GM12872 (cell line): Measurements from ENCODE around the gene EIF4E2.

Experiments
- CTCF ChIP-seq: IDR thresholded peaks from 3 replicates; pipeline ENCODE4 v1.5.1; 2011; ENCODE audit warnings: low read depth, mild to moderate bottlenecking, low read length, moderate library complexity; ENCODE audit not compliant: insufficient read depth

The EIF4E2 gene

DNA sequence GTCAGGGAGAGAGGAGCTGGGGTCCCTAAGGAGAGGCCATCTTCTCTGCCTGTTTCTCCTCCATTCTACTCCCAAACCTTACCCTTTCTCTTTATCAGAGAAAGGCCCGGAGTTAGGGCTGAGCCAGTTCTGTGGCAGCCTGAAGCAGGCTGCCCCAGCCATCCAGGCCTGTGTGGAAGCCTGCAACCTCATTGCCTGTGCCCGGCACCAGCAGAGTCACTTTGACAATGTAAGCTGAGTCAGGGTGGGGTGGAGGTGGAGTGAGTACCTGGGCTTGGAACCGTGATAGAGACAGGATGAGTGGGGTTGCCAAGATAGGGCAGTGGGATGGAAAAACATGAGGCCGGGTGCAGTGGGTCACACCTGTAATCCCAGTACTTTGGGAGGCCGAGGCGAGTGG lies 5.8 kb upstream of the EIF4E2 start:
- no peak for TF ChIP-seq CTCF

DNA sequence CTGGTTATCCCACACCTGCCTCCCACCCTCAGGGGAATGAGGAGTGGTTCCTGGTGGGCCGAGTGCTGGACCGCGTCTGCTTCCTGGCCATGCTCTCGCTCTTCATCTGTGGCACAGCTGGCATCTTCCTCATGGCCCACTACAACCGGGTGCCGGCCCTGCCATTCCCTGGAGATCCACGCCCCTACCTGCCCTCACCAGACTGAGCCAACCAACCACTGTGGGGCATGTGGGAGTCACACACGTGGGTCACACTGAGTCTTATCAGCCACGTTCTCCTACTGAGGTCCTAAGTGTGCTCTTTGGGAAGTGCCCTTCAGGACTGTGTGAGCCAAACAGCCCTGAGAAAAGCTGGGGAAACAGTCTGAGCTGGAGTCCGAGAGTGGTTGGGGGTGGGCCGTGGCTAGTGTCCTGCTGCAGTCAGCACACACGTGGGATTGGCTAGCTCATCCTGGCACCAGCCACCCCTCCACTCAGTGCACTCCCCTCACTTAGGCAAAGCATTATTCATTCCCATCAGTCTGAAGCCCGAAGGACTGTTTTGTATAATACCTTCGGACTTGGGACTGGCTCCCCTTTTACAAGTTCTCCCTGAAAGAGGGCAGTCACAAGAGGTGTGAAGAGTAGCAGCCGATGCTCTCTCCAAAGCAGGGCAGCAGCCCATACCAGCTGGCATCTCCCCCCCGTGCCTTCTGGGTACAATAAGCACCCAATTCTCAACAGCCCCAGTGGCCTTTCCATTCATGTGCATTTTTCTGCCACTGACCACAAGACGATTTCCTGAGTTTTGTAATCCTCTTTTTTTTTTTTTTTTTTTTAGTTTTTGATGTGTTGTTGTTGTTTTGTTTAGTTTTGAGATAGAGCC lies 4.7 kb upstream of the EIF4E2 start:
- TF ChIP-seq CTCF, result no peak

GRCh38 chr2:232547991-232548390 lies 2.5 kb upstream of the EIF4E2 start:
- no peak for TF ChIP-seq CTCF

DNA sequence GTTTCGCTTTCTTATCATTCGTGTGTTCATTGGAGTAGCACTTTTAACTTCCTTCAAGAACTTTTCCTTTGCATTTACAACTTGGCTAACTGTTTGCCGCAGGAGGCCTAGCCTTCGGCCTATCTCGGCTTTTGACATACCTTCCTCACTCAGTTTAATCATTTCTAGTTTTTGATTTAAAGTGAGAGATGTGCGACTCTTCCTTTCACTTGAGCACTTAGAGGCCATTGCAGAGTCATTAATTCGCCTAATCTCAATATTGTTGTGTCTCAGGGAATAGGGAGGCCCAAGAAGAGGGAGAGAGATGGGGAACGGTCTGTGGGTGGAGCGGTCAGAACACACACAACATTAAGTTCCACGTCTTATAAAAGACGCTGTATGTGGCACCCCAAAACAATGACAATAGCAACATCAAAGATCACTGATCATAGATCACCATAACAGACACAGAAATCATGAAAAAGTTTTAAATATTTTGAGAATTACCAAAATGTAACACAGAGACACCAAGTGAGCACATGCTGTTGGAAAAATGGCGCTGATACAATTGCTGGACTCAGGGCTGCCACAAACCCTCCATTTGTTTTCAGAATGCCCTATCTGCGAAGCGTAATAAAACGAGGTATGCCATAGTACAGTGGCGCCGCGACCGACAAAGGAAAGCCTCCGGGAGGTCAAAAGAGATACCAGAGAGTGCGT lies 685 bp upstream of the EIF4E2 start:
- no peak for TF ChIP-seq CTCF

GRCh38 chr2:232551250-232551638 lies 755 bp downstream of the EIF4E2 start:
- TF ChIP-seq CTCF, result no peak

DNA sequence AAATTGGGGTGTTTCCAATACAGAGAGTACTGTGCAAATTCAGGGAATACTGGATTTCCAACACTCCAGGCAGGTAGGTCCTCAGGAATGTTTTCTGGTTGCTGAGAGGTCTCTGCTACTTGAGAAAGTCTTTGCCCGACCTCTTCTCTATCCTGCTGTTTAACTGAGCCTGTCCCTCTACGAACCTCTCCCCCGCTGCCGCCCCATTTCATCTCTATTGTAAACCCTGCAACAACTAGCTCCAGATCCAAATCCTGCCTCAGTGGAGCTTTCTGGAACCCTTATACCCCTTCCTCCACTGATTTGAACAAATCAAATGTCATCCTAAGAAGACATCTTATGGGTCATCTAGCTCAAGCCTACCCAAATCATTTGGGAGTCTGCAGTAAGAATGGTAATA lies 1.3 kb downstream of the EIF4E2 start:
- no peak for TF ChIP-seq CTCF

GRCh38 chr2:232556426-232556825 lies 5.9 kb downstream of the EIF4E2 start:
- no peak for TF ChIP-seq CTCF
